B cell (primary cell): ENCODE data around the gene PEX11B.

Experiments
- CTCF ChIP-seq: fragments of 200-600 bp; IDR thresholded peaks from one replicate; pipeline ENCODE4 v1.8.0; 2022; ENCODE audit warnings: antibody characterized with exemption, mild to moderate bottlenecking
- EZH2 ChIP-seq: IDR thresholded peaks from 2 replicates; pipeline ENCODE4 v1.6.1; 2012; ENCODE audit warnings: borderline replicate concordance, low read depth, mild to moderate bottlenecking, moderate library complexity, low read length; ENCODE audit not compliant: insufficient read depth, poor library complexity, severe bottlenecking

GRCh38 chr1:145949219-145949618 lies 30.7 kb upstream of the PEX11B start:
- TF ChIP-seq CTCF (no peak), EZH2 (no peak)
